COR-L47 (cell line): Measurements from ENCODE around the gene C20orf204.

Experiments used
- DNase-seq: peaks from one replicate; lab custom pipeline; 2025; lab: John Stamatoyannopoulos, UW

The C20orf204 gene

GRCh38 chr20:64071341-64072332 lies 35.7 kb downstream of the C20orf204 start:
- DNase-seq = no peak

GRCh38 chr20:64072498-64073063 lies 36.6 kb downstream of the C20orf204 start:
- DNase-seq = no peak

GRCh38 chr20:64073476-64074183 lies 37.6 kb downstream of the C20orf204 start:
- DNase-seq = no peak

GRCh38 chr20:64074184-64074789 lies 38.3 kb downstream of the C20orf204 start:
- no peak for DNase-seq

GRCh38 chr20:64074963-64075362 lies 39.0 kb downstream of the C20orf204 start:
- no peak for DNase-seq

- DNase-seq = no peak
Measured at GRCh38 chr20:64075556-64075955, 39.6 kb downstream of the C20orf204 start.

- DNase-seq = no peak
Measured at GRCh38 chr20:64076061-64076997, 40.3 kb downstream of the C20orf204 start.

- DNase-seq = no peak
Measured at GRCh38 chr20:64077094-64077493, 41.1 kb downstream of the C20orf204 start.

GRCh38 chr20:64077541-64077875 lies 41.5 kb downstream of the C20orf204 start:
- DNase-seq = no peak

GRCh38 chr20:64077876-64078551 lies 42.0 kb downstream of the C20orf204 start:
- DNase-seq = no peak

GRCh38 chr20:64078934-64079272 lies 42.9 kb downstream of the C20orf204 start:
- DNase-seq = no peak

GRCh38 chr20:64079273-64080012 lies 43.5 kb downstream of the C20orf204 start, which contains the start of gene RGS19:
TSS of gene RGS19 (minus strand) at chr20:64079518. CDS start at chr20:64076886, 2,632 bp downstream.
- peak; percentile 59 for DNase-seq

- DNase-seq = no peak
Measured at GRCh38 chr20:64080013-64080812, 44.2 kb downstream of the C20orf204 start, which contains the start of gene OPRL1. TSS of gene OPRL1 (plus strand) at chr20:64080082. CDS start at chr20:64092721, 12,639 bp downstream.

- no peak for DNase-seq
Measured at GRCh38 chr20:64080813-64081623, 45.0 kb downstream of the C20orf204 start.

- DNase-seq = no peak
Measured at GRCh38 chr20:64081624-64081964, 45.6 kb downstream of the C20orf204 start.

- no peak for DNase-seq
Measured at GRCh38 chr20:64082126-64082731, 46.2 kb downstream of the C20orf204 start.

- no peak for DNase-seq
Measured at GRCh38 chr20:64082820-64083377, 46.9 kb downstream of the C20orf204 start.
